GM19372 (cell line): ENCODE results near the gene PRX.
"Not testable (repeated sequence)": the region's sequence is repeated elsewhere in the genome, so short reads cannot be mapped to it uniquely, and the experiment has no call there.

Experiments used
- ATAC-seq: cut with Tn5 transposase; IDR thresholded peaks from one replicate; pipeline ENCODE4 v1.9.1; 2021; ENCODE audit warnings: mild to moderate bottlenecking, low read depth, moderate library complexity; ENCODE audit not compliant: unreplicated experiment

The PRX gene

DNA sequence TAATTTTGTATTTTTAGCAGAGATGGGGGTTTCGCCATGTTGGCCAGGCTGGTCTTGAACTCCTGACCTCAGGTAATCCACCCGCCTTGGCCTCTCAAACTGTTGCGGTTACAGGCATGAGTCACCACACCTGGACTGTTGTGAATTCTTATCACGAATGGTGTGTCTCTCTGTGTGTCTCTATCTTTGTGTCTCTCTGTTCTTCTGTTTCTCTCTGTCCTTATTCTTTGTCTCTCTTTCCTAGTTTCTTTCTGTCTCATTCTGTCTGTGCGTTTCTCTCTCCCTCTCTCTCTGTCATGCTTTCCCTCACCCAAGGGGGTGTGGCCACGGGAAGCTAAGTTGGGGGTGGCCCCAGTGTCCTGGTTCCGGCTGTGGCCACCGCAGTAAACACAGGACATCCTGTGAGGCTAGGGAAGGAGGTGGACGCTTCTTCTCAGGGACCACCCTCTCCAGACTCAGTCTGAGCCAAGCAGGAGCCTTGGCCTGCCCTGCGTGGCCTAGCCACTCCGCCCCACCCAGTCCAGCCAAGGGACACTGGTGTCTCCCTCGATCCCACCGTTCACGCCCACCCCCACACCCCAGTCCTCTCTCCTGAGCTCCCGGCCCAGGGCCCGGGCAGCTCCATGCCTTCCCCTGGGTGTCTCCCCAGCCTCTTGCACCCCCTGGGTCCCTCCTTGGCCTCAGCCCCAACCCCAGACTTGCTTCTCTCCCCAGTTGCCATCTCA lies 3.9 kb upstream of the PRX start:
- no peak for ATAC-seq

DNA sequence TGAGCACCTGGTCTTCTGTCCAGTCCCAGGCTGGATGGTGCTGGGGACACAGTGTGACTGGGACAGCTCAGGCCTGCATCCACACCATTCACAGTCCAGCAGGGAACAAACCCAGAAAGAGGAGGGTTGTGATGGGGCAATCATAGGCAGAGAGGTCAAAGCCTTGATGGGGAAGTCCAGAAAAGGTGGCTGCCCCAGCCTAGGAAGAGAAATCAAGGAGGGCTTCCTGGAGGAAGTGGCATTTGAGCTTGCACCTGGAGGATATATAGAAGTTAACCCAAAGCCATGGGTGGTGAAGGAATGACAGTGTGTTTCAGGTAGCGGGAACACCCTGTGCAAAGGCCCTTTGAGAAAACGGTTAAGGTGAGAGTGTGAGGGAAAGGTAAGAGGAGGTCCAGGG lies 2.6 kb upstream of the PRX start:
- ATAC-seq: no peak

- no peak for ATAC-seq
Measured at GRCh38 chr19:40414542-40415535, 1.7 kb upstream of the PRX start.

GRCh38 chr19:40412866-40413265 lies 312 bp downstream of the PRX start:
- no peak for ATAC-seq

- ATAC-seq: no peak
Measured at GRCh38 chr19:40411958-40412499, 1.1 kb downstream of the PRX start.

DNA sequence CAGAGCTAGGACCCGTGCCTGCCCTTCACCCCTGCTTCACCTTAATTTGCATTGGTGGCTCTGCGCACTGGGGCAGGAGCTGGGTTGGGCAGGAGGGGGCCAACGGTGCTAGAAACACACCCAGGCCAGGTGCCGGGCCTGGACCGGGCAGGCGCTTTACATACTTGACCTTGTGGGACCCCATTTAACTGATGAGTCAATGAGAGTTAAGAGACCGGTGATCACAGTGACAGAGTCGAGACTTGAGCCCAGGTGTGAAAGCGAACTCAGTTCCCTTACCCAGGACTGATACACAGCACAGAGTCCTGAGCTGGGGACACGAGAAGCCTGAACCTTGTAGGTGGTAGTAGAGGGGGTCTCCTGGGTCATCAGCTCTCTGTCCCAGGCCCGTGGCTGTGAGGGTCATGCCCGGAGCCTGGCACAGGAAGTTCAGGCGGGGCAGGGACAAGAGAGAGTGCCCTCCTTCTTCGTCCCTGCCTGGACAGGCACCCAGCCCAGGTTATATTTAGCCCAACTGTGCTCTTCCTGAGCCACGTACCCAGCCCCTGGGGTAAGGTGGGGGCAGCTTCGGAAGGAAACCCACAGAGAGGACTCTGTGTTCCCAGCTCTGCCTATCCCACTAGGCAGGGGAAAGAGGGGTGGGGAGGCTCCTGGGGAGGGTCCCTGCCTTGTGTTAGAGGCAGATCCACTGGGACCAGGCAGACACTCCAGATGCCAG lies 1.9 kb downstream of the PRX start:
- ATAC-seq: no peak

DNA sequence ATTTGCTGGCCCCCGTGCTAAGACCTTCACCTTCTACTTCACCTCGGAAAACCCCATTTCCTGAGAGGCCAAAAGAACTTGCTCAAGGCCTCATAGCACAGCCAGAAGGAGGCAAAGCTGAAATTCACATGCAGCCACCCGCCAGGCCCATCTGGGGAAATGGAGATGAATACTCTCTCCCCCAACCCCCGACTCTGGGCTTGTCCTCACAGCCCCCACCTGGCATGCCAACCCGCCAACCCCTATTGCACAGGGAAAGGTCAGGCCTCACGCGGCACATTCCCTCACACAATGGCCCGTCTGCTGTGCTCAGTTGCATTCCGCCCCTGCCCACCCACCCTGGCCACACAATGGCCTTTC lies 3.2 kb downstream of the PRX start:
- no peak for ATAC-seq

GRCh38 chr19:40408598-40408925 lies 4.6 kb downstream of the PRX start:
- not testable (repeated sequence) for ATAC-seq

- no peak for ATAC-seq
Measured at GRCh38 chr19:40407714-40408597, 5.2 kb downstream of the PRX start.

- peak; percentile 64 for ATAC-seq
Measured at GRCh38 chr19:40403262-40403984, 9.8 kb downstream of the PRX start.

DNA sequence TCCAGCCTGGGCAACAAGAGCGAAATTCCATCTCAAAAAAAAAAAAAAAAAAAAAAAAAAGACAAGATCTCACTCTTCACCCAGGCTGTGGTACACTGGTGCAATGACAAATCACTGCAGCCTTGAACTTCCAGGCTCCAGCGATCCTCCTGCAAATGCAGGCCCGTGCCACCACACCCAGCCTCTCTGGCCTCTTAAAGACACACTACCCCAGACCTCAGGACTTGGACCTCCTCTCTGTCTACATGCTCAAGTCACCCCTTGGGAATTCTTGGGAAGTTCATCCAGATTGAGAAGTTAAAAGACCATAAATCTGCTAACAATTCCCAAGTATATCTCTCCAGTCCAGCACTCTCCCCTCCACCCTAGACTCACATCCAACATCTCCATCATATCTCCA lies 12.6 kb downstream of the PRX start:
- no peak for ATAC-seq

DNA sequence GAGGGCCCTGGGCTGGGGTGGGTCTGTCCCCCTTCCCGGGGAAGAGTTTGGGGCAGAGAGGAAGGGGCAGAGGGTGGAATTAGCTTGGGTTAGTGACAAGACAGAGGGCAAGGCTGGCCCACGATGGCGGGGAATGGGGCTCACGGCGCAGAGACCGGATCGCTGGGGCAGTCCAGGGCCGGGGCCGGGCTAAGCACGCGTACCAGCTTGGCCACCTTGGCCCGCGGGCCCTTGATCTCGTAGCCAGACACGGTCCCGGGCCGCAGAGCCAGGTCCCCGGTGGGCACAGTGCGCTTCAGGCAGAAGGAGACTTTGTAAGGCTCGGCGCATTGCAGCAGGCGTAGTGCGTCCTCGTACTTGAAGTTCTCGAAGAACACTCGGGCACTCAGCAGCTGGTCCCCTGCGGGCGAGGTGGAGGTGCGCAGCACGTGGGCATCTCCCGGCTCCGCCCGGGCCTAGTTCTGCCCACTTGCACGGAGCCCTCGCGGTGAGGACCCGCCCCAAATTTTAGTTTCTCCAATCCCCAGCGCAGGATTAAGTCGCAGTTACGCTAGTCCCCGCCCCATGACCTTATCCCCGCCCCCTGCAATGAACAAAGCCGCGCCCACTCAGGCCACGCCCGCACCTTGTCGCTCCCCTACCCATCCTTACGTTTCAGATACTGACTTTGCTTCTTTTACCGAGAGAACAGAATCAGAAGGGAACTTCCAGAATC lies 14.6 kb downstream of the PRX start:
- no peak for ATAC-seq

DNA sequence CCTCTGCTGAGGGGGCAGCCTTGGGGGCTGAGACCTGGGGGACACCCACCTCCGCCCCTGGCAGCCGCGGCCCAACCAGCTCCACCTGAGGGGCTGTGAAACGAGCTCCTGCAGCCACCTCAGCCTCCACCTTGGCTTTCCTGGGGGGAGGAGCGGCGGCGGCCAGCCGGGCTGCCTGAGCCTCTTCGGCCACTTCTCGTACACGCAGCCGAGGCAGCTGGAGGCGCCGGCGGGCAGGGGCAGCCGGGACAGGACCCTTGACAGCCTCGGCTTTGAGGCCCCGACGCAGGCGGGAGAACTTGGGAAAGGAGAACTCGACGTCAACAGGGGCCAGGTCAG lies 15.6 kb downstream of the PRX start:
- ATAC-seq: no peak

GRCh38 chr19:40396886-40397567 lies 16.2 kb downstream of the PRX start:
- no peak for ATAC-seq

- no peak for ATAC-seq
Measured at GRCh38 chr19:40395956-40396355, 17.2 kb downstream of the PRX start.

DNA sequence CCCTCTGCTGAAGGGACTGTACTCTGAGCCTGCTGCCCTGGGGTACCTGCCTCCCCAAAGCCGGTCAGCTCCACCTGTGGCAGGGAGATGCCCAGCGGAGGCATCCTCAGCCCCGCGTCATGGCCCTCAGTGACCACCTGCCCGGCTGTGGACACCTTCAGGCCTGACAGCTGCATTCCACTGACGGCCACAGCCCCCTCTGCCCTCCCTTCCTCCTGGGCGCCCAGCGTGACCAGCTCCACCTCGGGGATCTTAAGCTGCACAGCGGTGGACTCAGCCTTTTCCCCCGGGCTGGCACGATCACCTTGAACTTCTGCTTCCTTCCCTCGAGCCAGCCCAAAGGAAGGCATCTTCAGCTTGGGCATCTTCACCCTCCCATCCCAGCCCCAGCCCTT lies 18.4 kb downstream of the PRX start:
- no peak for ATAC-seq

- no peak for ATAC-seq
Measured at GRCh38 chr19:40393894-40394815, 19.0 kb downstream of the PRX start.
